GM23338 (cell line): ENCODE results near the gene SSR4. TPM values are rescaled to one million over a fixed set of nuclear protein-coding genes. Genes with fewer than 3 reads are reported as not detected.

ENCODE experiments used
- ATAC-seq: fragments of 200-7000 bp; cut with Tn5 transposase; 3 replicates; pipeline ENCODE4 v1.9.1; 2020
- DNase-seq: peaks from one replicate; pipeline ENCODE4 v3.0.0-alpha.2; 2015; ENCODE audit warnings: low spot score
- H2AFZ ChIP-seq: fragments of 200-600 bp; sonication (generic); 2 replicates; pipeline ENCODE4 v1.8.0; 2016; ENCODE audit warnings: antibody characterized with exemption, mild to moderate bottlenecking, moderate library complexity
- H3F3A ChIP-seq: fragments of 200-600 bp; sonication (generic); replicated peaks from 2 replicates; pipeline ENCODE4 v1.8.0; 2017; ENCODE audit warnings: antibody characterized with exemption, mixed run types, low read depth
- H3K27ac ChIP-seq: fragments of 200-600 bp; sonication (generic); 2 replicates; pipeline ENCODE4 v1.6.1; 2016; ENCODE audit warnings: low read depth
- H3K27me3 ChIP-seq: fragments of 200-600 bp; sonication (generic); 2 replicates; pipeline ENCODE4 v1.8.0; 2016; ENCODE audit warnings: mild to moderate bottlenecking, mixed run types, moderate library complexity; ENCODE audit not compliant: insufficient read depth
- H3K36me3 ChIP-seq: fragments of 200-600 bp; sonication (generic); 2 replicates; pipeline ENCODE4 v1.8.0; 2016; ENCODE audit warnings: mild to moderate bottlenecking; ENCODE audit not compliant: insufficient read depth
- H3K4me1 ChIP-seq: fragments of 200-600 bp; sonication (generic); 2 replicates; pipeline ENCODE4 v1.8.0; 2016; ENCODE audit warnings: mild to moderate bottlenecking, moderate library complexity; ENCODE audit not compliant: insufficient read depth
- H3K4me2 ChIP-seq: fragments of 200-600 bp; sonication (generic); 2 replicates; pipeline ENCODE4 v1.7.1; 2017; ENCODE audit warnings: mixed run types
- H3K4me3 ChIP-seq: fragments of 200-600 bp; sonication (generic); 2 replicates; pipeline ENCODE4 v1.6.1; 2016; ENCODE audit warnings: mixed run types
- H3K79me2 ChIP-seq: fragments of 200-600 bp; sonication (generic); replicated peaks from 2 replicates; pipeline ENCODE4 v1.8.0; 2017; ENCODE audit warnings: mild to moderate bottlenecking; ENCODE audit not compliant: insufficient read depth
- H3K9me2 ChIP-seq: fragments of 200-600 bp; sonication (generic); 2 replicates; pipeline ENCODE4 v1.8.0; 2017; ENCODE audit not compliant: insufficient read depth
- H4K20me1 ChIP-seq: fragments of 200-600 bp; sonication (generic); replicated peaks from 2 replicates; pipeline ENCODE4 v1.8.0; 2017; ENCODE audit warnings: mild to moderate bottlenecking; ENCODE audit not compliant: insufficient read depth
- H3K27ac Mint-ChIP-seq: 2 replicates; pipeline ENCODE4 v1.8.0; 2020; ENCODE audit warnings: inconsistent platforms, mild to moderate bottlenecking, moderate library complexity, mixed read lengths
- H3K27me3 Mint-ChIP-seq: 3 replicates; pipeline ENCODE4 v1.8.0; 2022; ENCODE audit warnings: low read depth, mild to moderate bottlenecking, moderate library complexity, mixed read lengths, inconsistent platforms; ENCODE audit not compliant: insufficient read depth, poor library complexity
- H3K36me3 Mint-ChIP-seq: 3 replicates; pipeline ENCODE4 v1.8.0; 2021; ENCODE audit warnings: low read depth, mild to moderate bottlenecking, inconsistent platforms, moderate library complexity, mixed read lengths
- H3K4me1 Mint-ChIP-seq: 3 replicates; pipeline ENCODE4 v1.8.0; 2020; ENCODE audit warnings: mild to moderate bottlenecking, inconsistent platforms, mixed read lengths
- H3K4me3 Mint-ChIP-seq: 3 replicates; pipeline ENCODE4 v1.8.0; 2021; ENCODE audit warnings: moderate library complexity, mild to moderate bottlenecking, inconsistent platforms, mixed read lengths
- H3K9me3 Mint-ChIP-seq: 3 replicates; pipeline ENCODE4 v1.8.0; 2020; ENCODE audit warnings: moderate library complexity, mild to moderate bottlenecking, inconsistent platforms, mixed read lengths
- JUNB ChIP-seq: IDR thresholded peaks from one replicate; pipeline ENCODE4 v1.6.1; 2016; ENCODE audit warnings: antibody characterized with exemption; ENCODE audit not compliant: unreplicated experiment
- NANOG ChIP-seq: IDR thresholded peaks from 2 replicates; pipeline ENCODE4 v1.6.1; 2016; ENCODE audit warnings: antibody characterized with exemption, borderline replicate concordance
- polyA plus RNA-seq: library from polyadenylated mRNA; unstranded; fragments of >200 nt; fragmentation: Nextera tagmentation; extraction: Ambion mirVana; gene quantifications from 2 replicates; pipeline ENCODE4 v1.2.1, GENCODE V29; 2016
- total RNA-seq: library from RNA; depleted of rRNA; stranded (reverse); fragments of >200 nt; shearing (Covaris generic); gene quantifications from 2 replicates; pipeline ENCODE4 v1.2.3, GENCODE V29; 2014; rRNA removed

The SSR4 gene
- total and polyA plus RNA-seq, 2 experiments from 2014 or later: 107 to 352 TPM

GRCh38 chrX:153845842-153846241, 51.4 kb downstream of the SSR4 start:
- Histone ChIP-seq H3K27ac (peak overlapping the region; percentile 97), H3K27me3 (no peaks in the 10 kb centered on the region), H2AFZ (no peak overlapping the region), H3K4me3 (peak overlapping the region; percentile 38), H3K9me2 (no peaks in the 10 kb centered on the region), H3K4me1 (peaks cover 36% of the 10 kb centered on the region), H4K20me1 (no peaks in the 10 kb centered on the region), H3K36me3 (no peaks in the 10 kb centered on the region), H3F3A (no peaks in the 10 kb centered on the region; the same call in 1 of the 2 replicates), H3K4me2 (peak overlapping the region; percentile 66), H3K79me2 (no peaks in the 10 kb centered on the region)
- TF ChIP-seq JUNB: no peak
- peak; percentile 52; the same call in 1 of the 2 replicates for TF ChIP-seq NANOG
- ATAC-seq: no peak
- Mint-ChIP-seq H3K27ac (peak overlapping the region; percentile 94), H3K4me1 (peaks cover 49% of the 10 kb centered on the region), H3K4me3 (peak overlapping the region; percentile 56), H3K27me3 (peaks cover 5% of the 10 kb centered on the region), H3K9me3 (no peaks in the 10 kb centered on the region; the same call in 2 of the 3 replicates), H3K36me3 (peaks cover 3% of the 10 kb centered on the region; the same call in 1 of the 3 replicates)
- DNase-seq: peak; percentile 65

Other genes with a start within 250 kb of the SSR4 start
- gene CCNQ, start 195.5 kb upstream of the SSR4 start, total RNA-seq: 18.3 and 30.2 TPM in 2 replicates
- gene CCNQ, start 195.5 kb upstream of the SSR4 start, polyA plus RNA-seq: 19.4 and 23.9 TPM in 2 replicates
- 3.4 and 3.9 TPM in 2 replicates for gene DUSP9, start 147.5 kb upstream of the SSR4 start, total RNA-seq
- gene DUSP9, start 147.5 kb upstream of the SSR4 start, polyA plus RNA-seq: 0.54 and 0.71 TPM in 2 replicates
- 5.4 and 11.9 TPM in 2 replicates for gene PNCK, start 120.9 kb upstream of the SSR4 start, total RNA-seq
- gene PNCK, start 120.9 kb upstream of the SSR4 start, polyA plus RNA-seq: 3.0 and 3.5 TPM in 2 replicates
- gene SLC6A8, start 106.7 kb upstream of the SSR4 start, total RNA-seq: 61.9 and 68.6 TPM in 2 replicates
- gene SLC6A8, start 106.7 kb upstream of the SSR4 start, polyA plus RNA-seq: 19.5 and 22.2 TPM in 2 replicates
- gene BCAP31, start 70.3 kb upstream of the SSR4 start, total RNA-seq: 85.0 and 104 TPM in 2 replicates
- gene BCAP31, start 70.3 kb upstream of the SSR4 start, polyA plus RNA-seq: 136 and 145 TPM in 2 replicates
- 4.0 and 8.9 TPM in 2 replicates for gene ABCD1, start 69.8 kb upstream of the SSR4 start, total RNA-seq
- gene ABCD1, start 69.8 kb upstream of the SSR4 start, polyA plus RNA-seq: 2.4 and 2.9 TPM in 2 replicates
- gene PLXNB3, start 30.4 kb upstream of the SSR4 start, total RNA-seq: 3.2 and 4.1 TPM in 2 replicates
- gene PLXNB3, start 30.4 kb upstream of the SSR4 start, polyA plus RNA-seq: 0.30 and 0.70 TPM in 2 replicates
- gene SRPK3, start 13.6 kb upstream of the SSR4 start, total RNA-seq: 0.23 TPM in 1 of 2 replicates, not detected in the other
- gene SRPK3, start 13.6 kb upstream of the SSR4 start, polyA plus RNA-seq: 0.15 and 0.19 TPM in 2 replicates
- 43.0 and 49.0 TPM in 2 replicates for gene IDH3G, start 293 bp upstream of the SSR4 start, total RNA-seq
- gene IDH3G, start 293 bp upstream of the SSR4 start, polyA plus RNA-seq: 41.4 and 45.5 TPM in 2 replicates
- gene PDZD4, start 35.9 kb downstream of the SSR4 start, total RNA-seq: 194 and 230 TPM in 2 replicates
- gene PDZD4, start 35.9 kb downstream of the SSR4 start, polyA plus RNA-seq: 30.5 and 34.5 TPM in 2 replicates
- gene L1CAM, start 91.5 kb downstream of the SSR4 start, total RNA-seq: 27.6 and 29.2 TPM in 2 replicates
- 7.4 and 7.8 TPM in 2 replicates for gene L1CAM, start 91.5 kb downstream of the SSR4 start, polyA plus RNA-seq
- not detected in 2 replicates for gene AVPR2, start 110.0 kb downstream of the SSR4 start, total RNA-seq
- not detected in 2 replicates for gene AVPR2, start 110.0 kb downstream of the SSR4 start, polyA plus RNA-seq
- 57.8 and 59.5 TPM in 2 replicates for gene ARHGAP4, start 131.6 kb downstream of the SSR4 start, total RNA-seq
- 21.2 and 21.5 TPM in 2 replicates for gene ARHGAP4, start 131.6 kb downstream of the SSR4 start, polyA plus RNA-seq
- 112 and 136 TPM in 2 replicates for gene NAA10, start 140.4 kb downstream of the SSR4 start, total RNA-seq
- 140 and 145 TPM in 2 replicates for gene NAA10, start 140.4 kb downstream of the SSR4 start, polyA plus RNA-seq
- 8.6 and 10.3 TPM in 2 replicates for gene RENBP, start 150.0 kb downstream of the SSR4 start, total RNA-seq
- gene RENBP, start 150.0 kb downstream of the SSR4 start, polyA plus RNA-seq: 1.5 and 2.0 TPM in 2 replicates
- gene HCFC1, start 177.2 kb downstream of the SSR4 start, total RNA-seq: 169 and 188 TPM in 2 replicates
- gene HCFC1, start 177.2 kb downstream of the SSR4 start, polyA plus RNA-seq: 33.0 and 33.2 TPM in 2 replicates
- gene TMEM187, start 178.1 kb downstream of the SSR4 start, total RNA-seq: 4.4 and 9.7 TPM in 2 replicates
- gene TMEM187, start 178.1 kb downstream of the SSR4 start, polyA plus RNA-seq: 2.4 and 2.5 TPM in 2 replicates
- 30.4 and 38.0 TPM in 2 replicates for gene IRAK1, start 225.2 kb downstream of the SSR4 start, total RNA-seq
- gene IRAK1, start 225.2 kb downstream of the SSR4 start, polyA plus RNA-seq: 21.6 and 23.0 TPM in 2 replicates